ENCODE data around the gene DPM3. TPM values are rescaled to one million over a fixed set of nuclear protein-coding genes. Genes with fewer than 3 reads are reported as not detected.
"Not testable (repeated sequence)": the region's sequence is repeated elsewhere in the genome, so short reads cannot be mapped to it uniquely, and the experiment has no call there.

The DPM3 gene, protein sequence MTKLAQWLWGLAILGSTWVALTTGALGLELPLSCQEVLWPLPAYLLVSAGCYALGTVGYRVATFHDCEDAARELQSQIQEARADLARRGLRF
- total RNA-seq, result 10 to 100 TPM; 29.4 to 40.6 TPM

DNA sequence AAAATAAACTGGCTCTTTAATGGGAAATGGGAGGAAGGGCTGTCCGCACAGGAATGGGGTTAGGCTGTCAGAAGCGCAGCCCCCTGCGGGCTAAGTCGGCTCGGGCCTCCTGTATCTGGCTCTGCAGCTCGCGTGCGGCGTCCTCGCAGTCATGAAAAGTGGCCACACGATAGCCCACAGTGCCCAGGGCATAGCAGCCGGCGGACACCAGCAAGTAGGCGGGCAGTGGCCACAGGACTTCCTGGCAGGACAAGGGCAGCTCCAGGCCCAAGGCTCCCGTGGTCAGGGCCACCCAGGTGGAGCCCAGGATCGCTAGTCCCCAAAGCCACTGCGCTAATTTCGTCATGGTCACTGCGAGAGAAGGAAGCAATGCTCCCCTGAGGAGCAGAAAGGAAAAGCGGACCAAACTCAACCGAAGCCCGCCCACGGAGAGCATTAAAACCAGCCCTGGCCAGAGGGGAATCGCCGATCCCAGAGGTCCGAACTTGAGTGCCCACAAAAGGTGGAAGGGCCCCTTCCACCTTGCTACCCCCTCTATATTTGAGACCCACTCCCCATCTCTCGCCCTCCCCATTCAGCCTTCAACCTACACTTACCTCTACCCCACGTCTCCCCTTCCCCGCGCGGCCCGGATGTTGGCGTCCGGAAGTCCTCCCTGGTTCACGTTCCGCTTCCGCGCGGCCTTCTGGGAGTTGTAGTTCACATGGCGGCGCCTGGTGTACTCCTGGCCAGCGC, at the start of gene DPM3:
Gene DPM3 (minus strand): TSS at position 637 of the 735 bp plus-strand sequence. CDS start 291 bp downstream, at position 346.
- Mint-ChIP-seq H3K9me3 (no peaks in the 10 kb centered on the region), H3K36me3 (ENCODE audit: low read depth) (peaks cover 56% of the 10 kb centered on the region), H3K4me3 (peak within 1 kb of the TSS; percentile 95), H3K27me3 (no peaks in the 10 kb centered on the region), H3K4me1 (peaks cover 13% of the 10 kb centered on the region), H3K27ac (peak within 1 kb of the TSS; percentile 86)
- peak; percentile 79 for ATAC-seq (replicated peaks)

DNA sequence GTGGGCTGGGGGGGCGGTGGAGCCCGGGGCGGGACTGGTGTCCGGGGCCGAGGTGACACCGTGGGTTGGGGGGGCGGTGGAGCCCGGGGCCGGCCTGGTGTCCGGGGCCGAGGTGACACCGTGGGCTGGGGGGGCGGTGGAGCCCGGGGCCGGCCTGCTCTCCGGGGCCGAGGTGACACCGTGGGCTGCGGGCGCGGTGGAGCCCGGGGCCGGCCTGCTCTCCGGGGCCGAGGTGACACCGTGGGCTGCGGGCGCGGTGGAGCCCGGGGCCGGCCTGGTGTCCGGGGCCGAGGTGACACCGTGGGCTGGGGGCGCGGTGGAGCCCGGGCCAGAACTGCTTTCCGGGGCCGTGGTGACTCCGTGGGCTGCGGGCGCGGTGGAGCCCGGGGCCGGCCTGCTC, 49.6 kb upstream of the DPM3 start:
- not testable (repeated sequence) for H3K4me3 Mint-ChIP-seq; H3K9me3 Mint-ChIP-seq; ATAC-seq (replicated peaks); H3K27ac Mint-ChIP-seq; H3K27me3 Mint-ChIP-seq
- H3K4me1 Mint-ChIP-seq, result peaks cover 27% of the 10 kb centered on the region
- H3K36me3 Mint-ChIP-seq (ENCODE audit: low read depth), result peaks cover 16% of the 10 kb centered on the region

DNA sequence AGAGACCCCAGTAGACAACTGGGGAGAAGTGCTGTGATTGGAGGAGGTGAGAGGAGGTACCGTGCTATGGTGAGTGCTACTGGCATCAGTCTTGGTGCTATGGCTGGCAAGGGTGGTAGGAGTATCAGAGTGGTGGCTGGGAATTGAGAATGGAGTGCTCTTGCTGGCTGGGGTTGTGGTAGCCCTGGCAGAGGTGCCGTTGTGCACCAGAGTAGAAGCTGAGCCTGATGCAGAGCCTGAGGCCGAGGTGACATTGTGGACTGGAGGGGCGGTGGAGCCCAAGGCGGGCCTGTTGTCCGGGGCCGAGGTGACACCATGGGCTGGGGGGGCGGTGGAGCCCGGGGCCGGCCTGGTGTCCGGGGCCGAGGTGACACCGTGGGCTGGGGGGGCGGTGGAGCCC, 47.9 kb upstream of the DPM3 start:
- no peak for ATAC-seq (replicated peaks)
- Mint-ChIP-seq H3K27me3 (no peaks in the 10 kb centered on the region), H3K4me3 (peak overlapping the region; percentile 22), H3K4me1 (peaks cover 25% of the 10 kb centered on the region), H3K27ac (peak overlapping the region; percentile 88), H3K36me3 (ENCODE audit: low read depth) (peaks cover 5% of the 10 kb centered on the region), H3K9me3 (no peaks in the 10 kb centered on the region)

DNA sequence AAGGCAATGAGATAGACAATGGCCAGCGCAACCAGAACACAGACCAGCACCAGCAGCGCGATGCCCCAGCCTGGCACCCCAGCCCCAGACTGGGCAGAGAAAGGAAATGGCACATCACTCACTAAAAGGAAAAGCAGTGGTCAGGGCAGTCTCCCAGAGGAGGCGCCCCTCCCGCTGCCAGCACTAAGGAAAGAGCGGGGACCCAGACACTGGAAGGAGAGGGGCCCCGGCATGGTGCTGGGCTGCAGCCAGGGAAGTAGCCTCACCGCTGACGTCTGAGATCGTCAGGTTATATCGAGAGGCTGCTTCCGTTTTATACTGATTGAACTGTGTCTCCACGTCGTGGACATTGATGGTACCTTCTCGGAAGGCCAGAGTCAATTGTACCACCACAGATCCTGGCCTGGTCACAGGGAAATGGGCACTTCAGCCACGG, 47.1 kb upstream of the DPM3 start:
- H3K9me3 Mint-ChIP-seq, result no peaks in the 10 kb centered on the region
- H3K4me1 Mint-ChIP-seq, result peaks cover 23% of the 10 kb centered on the region
- H3K27ac Mint-ChIP-seq, result peak overlapping the region; percentile 16
- H3K27me3 Mint-ChIP-seq, result no peaks in the 10 kb centered on the region
- H3K36me3 Mint-ChIP-seq (ENCODE audit: low read depth), result peaks cover 12% of the 10 kb centered on the region
- no peak for ATAC-seq (replicated peaks)
- H3K4me3 Mint-ChIP-seq, result no peak overlapping the region

DNA sequence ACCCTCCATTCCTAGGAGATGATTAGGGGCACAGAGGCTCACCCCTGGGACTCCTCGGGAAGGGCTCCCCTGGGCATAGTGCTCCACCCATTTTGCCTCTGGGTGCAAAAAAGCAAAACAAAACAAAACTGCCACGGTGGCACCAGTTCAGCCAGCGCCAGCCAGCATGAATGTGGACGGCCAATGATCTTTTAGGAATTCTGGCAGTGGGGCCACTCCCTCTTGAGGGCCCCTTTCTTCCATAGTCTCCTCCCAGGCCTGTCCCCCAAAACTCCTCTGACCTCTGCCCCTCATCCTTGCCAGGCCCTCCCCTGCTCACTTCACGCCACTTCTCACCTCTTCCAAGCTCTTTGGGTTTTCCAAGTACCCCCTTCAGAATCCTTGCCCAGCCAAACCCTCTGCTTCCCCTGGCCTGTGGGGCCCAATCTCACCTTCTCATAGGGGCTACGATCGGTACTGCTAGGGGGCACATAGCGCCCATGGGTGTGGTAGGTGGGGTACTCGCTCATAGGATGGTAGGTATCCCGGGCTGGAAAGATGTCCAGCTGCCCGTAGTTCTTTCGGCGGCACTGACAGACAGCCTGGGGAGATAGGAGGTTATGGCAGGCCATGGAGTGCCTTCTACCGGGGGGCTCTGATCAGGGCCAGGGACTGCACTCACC, 46.6 kb upstream of the DPM3 start:
- Mint-ChIP-seq H3K4me1 (peaks cover 17% of the 10 kb centered on the region), H3K27ac (peak overlapping the region; percentile 16), H3K36me3 (ENCODE audit: low read depth) (peaks cover 14% of the 10 kb centered on the region), H3K4me3 (no peak overlapping the region), H3K27me3 (no peaks in the 10 kb centered on the region), H3K9me3 (no peaks in the 10 kb centered on the region)
- ATAC-seq (replicated peaks), result no peak

DNA sequence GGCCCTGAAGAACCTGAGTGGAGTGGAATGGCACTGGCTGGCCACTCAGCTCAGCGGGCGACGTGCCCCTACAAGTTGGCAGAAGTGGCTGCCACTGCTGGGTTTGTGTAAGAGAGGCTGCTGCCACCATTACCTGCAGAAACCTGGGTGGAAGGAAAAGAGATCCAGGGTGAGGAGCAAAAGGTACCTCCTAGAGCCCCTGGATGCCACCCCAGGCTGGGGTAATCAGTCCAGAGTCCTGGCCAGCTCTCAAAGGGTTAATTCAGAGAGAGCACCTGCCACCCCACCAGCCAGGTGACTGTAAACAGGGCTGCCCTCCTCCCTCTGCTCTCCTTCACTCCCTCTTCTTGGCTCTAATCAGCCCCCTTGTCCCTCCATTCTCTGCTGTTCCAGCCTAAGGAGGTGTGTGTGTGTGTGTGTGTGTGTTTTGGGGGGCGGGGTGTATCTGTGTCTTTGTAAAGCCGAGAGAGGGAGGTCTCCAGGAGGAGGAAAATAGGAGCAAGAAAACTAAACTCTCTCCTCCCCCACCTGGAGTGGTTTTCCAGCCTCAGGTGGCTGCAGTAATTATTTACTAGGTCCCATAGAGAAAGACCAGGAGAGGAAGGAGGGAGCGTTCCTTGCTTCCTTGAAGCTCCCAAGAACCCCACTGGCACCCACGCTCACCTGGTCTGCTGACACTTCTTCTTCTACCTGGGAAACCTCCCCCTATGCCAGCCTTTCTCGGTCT, 45.9 kb upstream of the DPM3 start:
- ATAC-seq (replicated peaks), result peak; percentile 17
- no peaks in the 10 kb centered on the region for H3K9me3 Mint-ChIP-seq
- H3K27me3 Mint-ChIP-seq, result no peaks in the 10 kb centered on the region
- H3K36me3 Mint-ChIP-seq (ENCODE audit: low read depth), result peaks cover 14% of the 10 kb centered on the region
- no peak overlapping the region for H3K4me3 Mint-ChIP-seq
- H3K4me1 Mint-ChIP-seq, result peaks cover 16% of the 10 kb centered on the region
- H3K27ac Mint-ChIP-seq, result no peak overlapping the region

DNA sequence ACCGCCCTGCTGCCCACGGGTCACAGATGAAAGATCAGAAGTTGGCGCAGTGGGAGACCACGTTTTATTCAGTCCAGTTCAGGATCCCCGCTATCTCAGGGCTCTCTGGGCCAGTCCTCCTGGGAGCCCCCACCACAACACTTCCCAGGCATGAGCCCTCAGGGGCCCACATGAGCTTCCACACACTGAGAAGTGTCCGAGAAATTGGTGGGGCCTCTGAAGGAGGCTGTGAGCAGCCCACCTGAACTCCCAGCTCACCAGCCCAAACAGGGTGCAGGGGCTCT, 45.4 kb upstream of the DPM3 start:
- peak overlapping the region; percentile 79 for H3K27ac Mint-ChIP-seq
- no peaks in the 10 kb centered on the region for H3K9me3 Mint-ChIP-seq

DNA sequence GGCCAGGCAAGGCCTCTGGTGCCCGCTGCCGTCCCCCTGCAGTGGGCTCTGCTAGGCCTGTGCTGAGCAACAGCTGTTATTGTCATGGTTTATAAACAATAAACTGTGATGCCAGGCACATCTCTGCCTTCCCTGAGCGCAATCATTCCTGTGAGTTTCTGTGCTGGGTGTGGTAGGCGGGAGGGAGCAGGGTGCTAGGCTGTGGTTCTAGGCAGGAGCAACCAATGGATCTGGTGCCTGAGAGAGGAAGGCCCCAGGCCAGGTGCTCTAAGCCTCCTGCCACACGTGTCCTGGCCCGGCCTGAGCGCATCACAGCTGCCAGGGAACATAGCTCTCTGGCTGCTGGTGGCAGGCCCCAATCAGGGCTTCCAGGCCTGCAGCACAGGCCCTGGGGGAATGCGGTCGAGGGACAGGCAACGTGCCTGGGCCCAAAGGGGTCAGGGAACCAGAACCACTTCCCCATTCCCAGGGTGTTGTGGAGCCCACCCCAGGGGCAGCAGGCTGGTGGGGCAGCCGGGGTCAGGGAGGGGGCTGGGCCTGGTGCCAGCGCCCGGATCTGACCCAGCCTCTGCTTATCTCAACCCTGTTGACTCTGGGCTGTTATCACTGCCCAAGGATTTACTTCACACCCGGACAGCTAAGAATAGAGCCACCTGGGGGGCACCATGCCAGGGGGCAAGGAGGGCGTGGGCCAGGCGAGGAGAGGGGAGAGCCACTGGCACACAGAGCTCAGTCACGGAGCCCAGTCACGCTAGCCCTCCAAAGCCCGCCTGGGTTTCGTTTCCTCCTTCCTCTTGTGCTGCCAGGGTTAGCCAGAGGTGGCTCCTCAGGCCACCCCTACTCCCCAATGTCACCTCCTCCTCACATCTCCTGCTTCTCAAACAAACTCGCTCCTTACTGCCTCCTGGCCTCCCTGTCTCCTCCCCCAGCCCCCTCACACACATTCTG, 44.8 kb upstream of the DPM3 start:
- Mint-ChIP-seq H3K4me1 (peaks cover 16% of the 10 kb centered on the region), H3K27ac (peak overlapping the region; percentile 79), H3K9me3 (no peaks in the 10 kb centered on the region), H3K36me3 (ENCODE audit: low read depth) (peaks cover 15% of the 10 kb centered on the region), H3K27me3 (no peaks in the 10 kb centered on the region), H3K4me3 (no peak overlapping the region)
- ATAC-seq (replicated peaks), result no peak

More for the DNA sequence above, 45.4 kb upstream of the DPM3 start:
- no peak for ATAC-seq (replicated peaks)
- H3K4me1 Mint-ChIP-seq, result peaks cover 16% of the 10 kb centered on the region
- no peaks in the 10 kb centered on the region for H3K27me3 Mint-ChIP-seq
- peaks cover 14% of the 10 kb centered on the region for H3K36me3 Mint-ChIP-seq (ENCODE audit: low read depth)
- H3K4me3 Mint-ChIP-seq, result no peak overlapping the region

DNA sequence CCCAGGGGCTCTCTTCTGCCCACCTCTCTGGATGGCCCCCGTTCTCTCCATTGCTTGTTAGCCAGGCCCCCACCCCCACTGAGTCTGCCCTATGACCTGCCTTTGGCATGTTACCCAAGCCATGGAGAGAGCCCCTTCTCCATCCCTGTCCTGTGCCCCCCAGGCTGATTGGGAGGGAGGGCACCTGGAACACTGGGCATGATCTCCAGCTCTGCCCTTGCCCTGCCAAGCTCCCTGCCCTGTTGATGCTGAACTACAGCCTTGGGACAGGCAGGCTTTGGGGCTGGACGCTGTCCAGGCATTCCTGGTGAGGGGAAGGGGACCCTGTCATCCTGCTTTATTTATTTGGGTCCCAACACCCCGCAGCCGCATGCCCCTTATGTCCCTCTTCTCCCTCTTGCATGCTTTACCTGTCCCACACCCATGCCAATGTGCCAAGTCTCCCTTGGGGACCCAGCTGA, 44.0 kb upstream of the DPM3 start:
- Mint-ChIP-seq H3K27me3 (no peaks in the 10 kb centered on the region), H3K9me3 (no peaks in the 10 kb centered on the region), H3K4me3 (no peak overlapping the region), H3K36me3 (ENCODE audit: low read depth) (peaks cover 22% of the 10 kb centered on the region), H3K4me1 (peaks cover 16% of the 10 kb centered on the region), H3K27ac (peak overlapping the region; percentile 79)
- no peak for ATAC-seq (replicated peaks)

DNA sequence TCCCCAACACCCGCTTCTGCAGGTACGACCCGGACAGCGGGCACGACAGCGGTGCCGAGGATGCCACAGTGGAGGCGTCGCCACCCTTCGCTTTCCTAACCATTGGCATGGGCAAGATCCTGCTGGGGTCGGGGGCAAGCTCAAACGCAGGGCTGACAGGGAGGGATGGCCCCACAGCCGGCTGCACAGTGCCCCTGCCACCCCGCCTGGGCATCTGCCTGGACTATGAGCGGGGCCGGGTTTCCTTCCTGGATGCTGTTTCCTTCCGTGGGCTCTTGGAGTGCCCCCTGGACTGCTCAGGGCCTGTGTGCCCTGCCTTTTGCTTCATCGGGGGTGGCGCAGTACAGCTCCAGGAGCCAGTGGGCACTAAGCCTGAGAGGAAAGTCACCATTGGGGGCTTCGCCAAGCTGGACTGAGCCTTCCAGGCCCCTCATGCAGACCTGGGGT, 43.5 kb upstream of the DPM3 start:
- no peaks in the 10 kb centered on the region for H3K9me3 Mint-ChIP-seq
- no peak for ATAC-seq (replicated peaks)
- peaks cover 16% of the 10 kb centered on the region for H3K4me1 Mint-ChIP-seq
- no peak overlapping the region for H3K27ac Mint-ChIP-seq
- no peaks in the 10 kb centered on the region for H3K27me3 Mint-ChIP-seq
- no peak overlapping the region for H3K4me3 Mint-ChIP-seq
- H3K36me3 Mint-ChIP-seq (ENCODE audit: low read depth), result peaks cover 28% of the 10 kb centered on the region

DNA sequence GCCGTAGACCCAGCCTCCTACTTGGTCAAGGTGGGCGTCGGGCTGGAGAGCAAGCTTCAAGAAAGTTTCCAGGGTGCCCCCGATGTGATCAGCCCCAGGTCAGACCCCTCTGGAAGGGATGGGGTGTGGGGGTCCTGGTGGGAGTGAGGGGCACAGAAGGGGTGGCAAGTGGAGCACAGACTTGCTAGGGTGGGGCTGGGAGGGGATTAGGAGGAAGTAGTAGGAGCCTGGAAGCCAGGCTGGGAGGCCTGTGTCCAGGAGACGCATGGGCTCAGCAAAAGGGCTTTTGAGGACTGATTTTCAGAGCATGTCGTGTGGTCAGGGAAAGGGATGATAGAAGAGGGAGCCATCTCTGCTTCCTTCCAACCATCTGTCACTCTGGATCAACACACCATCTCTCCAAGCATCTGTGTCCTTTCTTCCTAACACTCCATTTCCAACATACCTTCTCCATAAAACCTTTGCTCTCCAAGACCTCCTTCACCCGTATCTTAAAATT, 41.8 kb upstream of the DPM3 start:
- H3K4me1 Mint-ChIP-seq, result peaks cover 8% of the 10 kb centered on the region
- no peaks in the 10 kb centered on the region for H3K27me3 Mint-ChIP-seq
- no peaks in the 10 kb centered on the region for H3K9me3 Mint-ChIP-seq
- H3K36me3 Mint-ChIP-seq (ENCODE audit: low read depth), result peaks cover 40% of the 10 kb centered on the region
- no peak overlapping the region for H3K4me3 Mint-ChIP-seq
- ATAC-seq (replicated peaks), result no peak
- H3K27ac Mint-ChIP-seq, result no peak overlapping the region

DNA sequence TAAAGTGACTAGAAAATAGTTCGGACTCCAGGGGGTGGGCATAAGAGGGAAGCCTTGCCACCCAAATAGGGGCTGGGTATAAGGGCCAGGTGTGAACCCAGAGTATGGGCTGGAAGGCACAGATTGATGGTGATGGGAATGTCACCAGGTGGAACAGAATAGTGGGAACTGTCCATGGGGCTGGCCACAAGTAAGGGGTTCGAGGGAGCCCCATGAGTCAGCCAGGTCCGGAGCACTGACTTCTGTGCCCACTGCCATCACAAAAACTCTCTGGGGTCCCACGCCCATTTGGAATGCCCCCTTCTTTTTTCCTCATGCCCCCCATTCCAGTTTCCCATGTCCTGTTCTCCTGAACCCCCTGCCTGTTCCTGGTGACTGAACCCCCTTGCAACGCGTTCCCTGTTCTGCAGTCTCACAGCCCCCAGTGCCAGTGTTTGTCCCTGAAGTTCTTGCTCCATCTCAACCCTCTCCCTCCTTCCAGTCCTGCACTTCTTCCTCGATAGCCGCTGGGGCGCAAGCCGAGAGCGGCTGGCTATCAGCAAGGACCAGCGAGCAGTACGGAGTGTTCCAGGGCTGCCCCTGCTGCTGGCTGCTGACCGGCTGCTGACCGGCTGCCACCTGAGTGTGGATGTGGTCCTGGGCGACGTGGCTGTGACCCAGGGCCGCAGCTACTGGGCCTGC, 41.2 kb upstream of the DPM3 start:
- no peaks in the 10 kb centered on the region for H3K27me3 Mint-ChIP-seq
- no peak overlapping the region for H3K4me3 Mint-ChIP-seq
- H3K9me3 Mint-ChIP-seq, result no peaks in the 10 kb centered on the region
- no peak overlapping the region for H3K27ac Mint-ChIP-seq
- H3K4me1 Mint-ChIP-seq, result peaks cover 9% of the 10 kb centered on the region
- peaks cover 46% of the 10 kb centered on the region for H3K36me3 Mint-ChIP-seq (ENCODE audit: low read depth)
- ATAC-seq (replicated peaks), result no peak
